HuH-7 (cell line): ENCODE results near the gene CHN2.
"Not testable (repeated sequence)": the region's sequence is repeated elsewhere in the genome, so short reads cannot be mapped to it uniquely, and the experiment has no call there.

Source experiments
- DNase-seq: peaks from one replicate; pipeline ENCODE4 v3.0.0; 2011; ENCODE audit warnings: low spot score

The CHN2 gene

GRCh38 chr7:29189743-29190201 lies 4.8 kb upstream of the CHN2 start:
- peak; percentile 81 for DNase-seq

GRCh38 chr7:29190349-29191045 lies 4.1 kb upstream of the CHN2 start:
- peak; percentile 76 for DNase-seq

- DNase-seq, result no peak
These were observed 2.3 kb upstream of the CHN2 start for GRCh38 chr7:29192323-29192722.

- DNase-seq, result no peak
These were observed 1.8 kb upstream of the CHN2 start for GRCh38 chr7:29192811-29193210.

- DNase-seq, result peak; percentile 34
These were observed 1.0 kb upstream of the CHN2 start for GRCh38 chr7:29193316-29194205.

GRCh38 chr7:29194206-29194593 lies 375 bp upstream of the CHN2 start:
- DNase-seq, result peak; percentile 40

GRCh38 chr7:29196191-29196590 lies 1.6 kb downstream of the CHN2 start:
- no peak for DNase-seq

GRCh38 chr7:29196971-29197595 lies 2.5 kb downstream of the CHN2 start:
- DNase-seq, result no peak

- no peak for DNase-seq
These were observed 3.3 kb downstream of the CHN2 start for GRCh38 chr7:29197916-29198315.

GRCh38 chr7:29199776-29200175 lies 5.2 kb downstream of the CHN2 start:
- no peak for DNase-seq

- DNase-seq, result no peak
These were observed 8.1 kb downstream of the CHN2 start for GRCh38 chr7:29202651-29203069.

GRCh38 chr7:29204491-29205272 lies 10.1 kb downstream of the CHN2 start:
- peak; percentile 51 for DNase-seq

GRCh38 chr7:29207162-29207801 lies 12.7 kb downstream of the CHN2 start:
- no peak for DNase-seq

- peak; percentile 57 for DNase-seq
These were observed 14.1 kb downstream of the CHN2 start for GRCh38 chr7:29208410-29209250.

- no peak for DNase-seq
These were observed 15.2 kb downstream of the CHN2 start for GRCh38 chr7:29209745-29210144.

GRCh38 chr7:29212736-29213135 lies 18.2 kb downstream of the CHN2 start:
- DNase-seq, result not testable (repeated sequence)

- no peak for DNase-seq
These were observed 19.5 kb downstream of the CHN2 start for GRCh38 chr7:29214056-29214455.

GRCh38 chr7:29214816-29215215 lies 20.2 kb downstream of the CHN2 start:
- DNase-seq, result no peak

GRCh38 chr7:29216128-29216527 lies 21.6 kb downstream of the CHN2 start:
- no peak for DNase-seq

GRCh38 chr7:29217113-29217512 lies 22.5 kb downstream of the CHN2 start:
- no peak for DNase-seq

GRCh38 chr7:29224726-29225125 lies 30.2 kb downstream of the CHN2 start:
- DNase-seq, result no peak
